ENCODE data around the gene GALNS.
A peak's percentile ranks its signal among the peaks of the same experiment; 100 is the strongest.

- TF ChIP-seq, protein P1, sequence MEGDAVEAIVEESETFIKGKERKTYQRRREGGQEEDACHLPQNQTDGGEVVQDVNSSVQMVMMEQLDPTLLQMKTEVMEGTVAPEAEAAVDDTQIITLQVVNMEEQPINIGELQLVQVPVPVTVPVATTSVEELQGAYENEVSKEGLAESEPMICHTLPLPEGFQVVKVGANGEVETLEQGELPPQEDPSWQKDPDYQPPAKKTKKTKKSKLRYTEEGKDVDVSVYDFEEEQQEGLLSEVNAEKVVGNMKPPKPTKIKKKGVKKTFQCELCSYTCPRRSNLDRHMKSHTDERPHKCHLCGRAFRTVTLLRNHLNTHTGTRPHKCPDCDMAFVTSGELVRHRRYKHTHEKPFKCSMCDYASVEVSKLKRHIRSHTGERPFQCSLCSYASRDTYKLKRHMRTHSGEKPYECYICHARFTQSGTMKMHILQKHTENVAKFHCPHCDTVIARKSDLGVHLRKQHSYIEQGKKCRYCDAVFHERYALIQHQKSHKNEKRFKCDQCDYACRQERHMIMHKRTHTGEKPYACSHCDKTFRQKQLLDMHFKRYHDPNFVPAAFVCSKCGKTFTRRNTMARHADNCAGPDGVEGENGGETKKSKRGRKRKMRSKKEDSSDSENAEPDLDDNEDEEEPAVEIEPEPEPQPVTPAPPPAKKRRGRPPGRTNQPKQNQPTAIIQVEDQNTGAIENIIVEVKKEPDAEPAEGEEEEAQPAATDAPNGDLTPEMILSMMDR (IDR thresholded peaks at IDR 0.05; ENCODE audit: control extremely low read depth in 1 of 3, insufficient read depth in 1 of 3, low read depth in 1 of 3, low read length in 3 of 3): peak; percentile 47 to 61 (median 48)
- no peak for TF ChIP-seq HDAC2 (IDR thresholded peaks at IDR 0.05; ENCODE audit: borderline replicate concordance in 1 of 2, low read depth in 2 of 2, low read length in 2 of 2)
These were observed 72.5 kb downstream of the GALNS start for GRCh38 chr16:88784074-88784855.
